WTC11 (cell line): ENCODE data around the gene GRID2. TPM values are rescaled to one million over a fixed set of nuclear protein-coding genes. Genes with fewer than 3 reads are reported as not detected.

Experiments
- ATAC-seq: fragments of 200-7000 bp; cut with Tn5 transposase; 2 replicates; pipeline ENCODE4 v1.10.0; 2021; ENCODE audit warnings: mild to moderate bottlenecking, moderate library complexity
- CTCF ChIA-PET: fragments of 300-600 bp; sonication (Branson Sonifier 250); formaldehyde crosslinking; loops from one replicate; lab custom pipeline; 2021; ENCODE audit warnings: antibody characterized with exemption; lab: Charles Lee
- POLR2A ChIA-PET: fragments of 350-600 bp; sonication (Branson Sonifier 250); formaldehyde crosslinking; loops from one replicate; lab custom pipeline; 2021; ENCODE audit warnings: antibody characterized with exemption; lab: Charles Lee
- DNase-seq: peaks from one replicate; pipeline ENCODE4 v3.0.0; 2021; ENCODE audit warnings: low spot score
- H3K27ac Mint-ChIP-seq: 2 replicates; pipeline ENCODE4 v1.8.0; 2021; ENCODE audit warnings: mixed read lengths
- H3K27me3 Mint-ChIP-seq: 2 replicates; pipeline ENCODE4 v1.8.0; 2021; ENCODE audit warnings: low read depth, mild to moderate bottlenecking, moderate library complexity, mixed read lengths
- H3K36me3 Mint-ChIP-seq: 2 replicates; pipeline ENCODE4 v1.8.0; 2021; ENCODE audit warnings: mixed read lengths
- H3K4me1 Mint-ChIP-seq: 2 replicates; pipeline ENCODE4 v1.8.0; 2022; ENCODE audit warnings: mixed read lengths
- H3K4me3 Mint-ChIP-seq: 2 replicates; pipeline ENCODE4 v1.8.0; 2021; ENCODE audit warnings: mild to moderate bottlenecking, moderate library complexity, mixed read lengths
- H3K9me3 Mint-ChIP-seq: 2 replicates; pipeline ENCODE4 v1.8.0; 2021; ENCODE audit warnings: mixed read lengths
- ARID4B ChIP-seq: sonication (generic); formaldehyde crosslinking; IDR thresholded peaks from 2 replicates; pipeline ENCODE4 v1.8.0; 2023; ENCODE audit warnings: missing genetic modification reagents, mild to moderate bottlenecking, borderline replicate concordance
- ATF1 ChIP-seq: sonication (generic); formaldehyde crosslinking; IDR thresholded peaks from 2 replicates; pipeline ENCODE4 v1.8.1; 2023; ENCODE audit warnings: mild to moderate bottlenecking, moderate library complexity, missing genetic modification reagents
- ATF6 ChIP-seq: sonication (generic); formaldehyde crosslinking; IDR thresholded peaks from 2 replicates; pipeline ENCODE4 v1.8.1; 2023; ENCODE audit warnings: mild to moderate bottlenecking, missing genetic modification reagents
- ETV6 ChIP-seq: sonication (generic); formaldehyde crosslinking; IDR thresholded peaks from 2 replicates; pipeline ENCODE4 v1.8.1; 2022; ENCODE audit warnings: mild to moderate bottlenecking, missing genetic modification reagents
- IRF2 ChIP-seq: sonication (generic); formaldehyde crosslinking; IDR thresholded peaks from 2 replicates; pipeline ENCODE4 v1.8.0; 2022; ENCODE audit warnings: low read depth, missing genetic modification reagents, borderline replicate concordance
- KAT7 ChIP-seq: sonication (generic); formaldehyde crosslinking; IDR thresholded peaks from 2 replicates; pipeline ENCODE4 v1.8.1; 2023; ENCODE audit warnings: missing genetic modification reagents, mild to moderate bottlenecking, borderline replicate concordance
- NFYB ChIP-seq: sonication (generic); formaldehyde crosslinking; conservative IDR thresholded peaks from 2 replicates; pipeline ENCODE4 v1.8.0; 2022; ENCODE audit warnings: low read depth, missing genetic modification reagents
- SMAD3 ChIP-seq: sonication (generic); formaldehyde crosslinking; IDR thresholded peaks from 2 replicates; pipeline ENCODE4 v1.8.0; 2022; ENCODE audit warnings: missing genetic modification reagents, mild to moderate bottlenecking, borderline replicate concordance
- TCF7 ChIP-seq: sonication (generic); formaldehyde crosslinking; IDR thresholded peaks from 2 replicates; pipeline ENCODE4 v1.8.0; 2022; ENCODE audit warnings: mild to moderate bottlenecking, low read depth, missing genetic modification reagents, moderate library complexity
- ZMAT4 ChIP-seq: fragments of 250-450 bp; sonication (Bioruptor Pico); IDR thresholded peaks from 2 replicates; pipeline ENCODE4 v1.9.0; 2021; ENCODE audit warnings: mild to moderate bottlenecking
- ZNF121 ChIP-seq: sonication (generic); formaldehyde crosslinking; IDR thresholded peaks from 2 replicates; pipeline ENCODE4 v1.8.0; 2023; ENCODE audit warnings: missing genetic modification reagents
- ZNF232 ChIP-seq: sonication (generic); formaldehyde crosslinking; IDR thresholded peaks from 2 replicates; pipeline ENCODE4 v1.8.0; 2022; ENCODE audit warnings: mild to moderate bottlenecking, missing genetic modification reagents
- ZNF423 ChIP-seq: fragments of 250-450 bp; sonication (Bioruptor Pico); IDR thresholded peaks from 2 replicates; pipeline ENCODE4 v2.1.2; 2022; ENCODE audit warnings: mild to moderate bottlenecking, moderate library complexity
- ZNF671 ChIP-seq: fragments of 250-450 bp; sonication (Bioruptor Pico); IDR thresholded peaks from 2 replicates; pipeline ENCODE4 v1.8.0; 2021; ENCODE audit warnings: mild to moderate bottlenecking
- total RNA-seq: library from RNA; stranded (reverse); gene quantifications from 3 replicates; pipeline ENCODE4 v1.2.3, GENCODE V29; 2021
- TF ChIP-seq, protein P1 (sequence below): fragments of 250-450 bp; sonication (Bioruptor Pico); IDR thresholded peaks from 2 replicates; pipeline ENCODE4 v1.8.0; 2021; ENCODE audit warnings: mild to moderate bottlenecking
- TF ChIP-seq, protein P2 (sequence below): sonication (generic); formaldehyde crosslinking; IDR thresholded peaks from 2 replicates; pipeline ENCODE4 v1.8.0; 2022; ENCODE audit warnings: mild to moderate bottlenecking, missing genetic modification reagents
- TF ChIP-seq, protein P3 (sequence below): sonication (generic); formaldehyde crosslinking; IDR thresholded peaks from 2 replicates; pipeline ENCODE4 v1.8.1; 2023; ENCODE audit warnings: mild to moderate bottlenecking, missing genetic modification reagents, moderate library complexity

GRID2 gene
- total RNA-seq, 1 experiment from 2014 or later, result 26.8 TPM

DNA sequence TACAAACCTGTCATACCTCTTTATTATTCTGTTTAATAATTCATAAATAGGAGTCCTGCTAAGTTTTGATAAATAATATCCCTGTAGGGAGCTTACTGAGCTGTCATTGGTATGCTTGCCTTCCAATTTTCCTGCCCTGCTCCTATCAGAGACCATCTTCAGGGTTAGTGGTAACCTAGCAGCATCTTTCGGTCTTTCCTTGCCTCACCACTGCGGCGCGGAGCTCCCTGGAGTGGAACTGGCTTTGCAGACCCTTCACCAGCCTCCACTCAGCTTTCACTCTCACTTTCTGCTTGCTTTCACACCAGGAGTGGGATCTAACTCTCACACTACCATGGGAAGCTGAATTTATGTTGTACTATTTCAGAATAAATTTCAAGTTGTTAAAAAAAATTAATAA is 1043.1 kb downstream of the GRID2 start (continued):
- TF ChIP-seq SMAD3 (CRISPR knock-in tag), result no peak
- no peak for TF ChIP-seq ZNF423
- no peak for TF ChIP-seq ARID4B

DNA sequence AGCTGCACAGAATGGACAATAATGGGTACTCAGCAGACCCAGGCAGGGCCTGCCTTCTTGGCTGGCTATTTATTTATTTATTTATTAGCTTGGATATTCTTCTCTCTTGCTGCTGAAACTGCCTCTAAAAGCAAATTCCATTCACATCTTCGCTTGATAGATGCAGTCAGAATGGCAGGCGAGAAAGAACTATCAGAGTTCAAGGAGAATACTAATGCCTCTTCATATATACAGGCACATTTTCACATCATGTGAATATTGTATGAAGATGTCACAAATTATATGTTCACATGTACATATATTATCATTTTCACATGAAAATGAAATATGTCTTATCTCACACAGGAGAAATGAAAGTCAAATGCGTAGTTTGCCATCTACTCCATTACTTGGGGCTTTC is 1045.1 kb downstream of the GRID2 start:
- Mint-ChIP-seq H3K4me1 (no peaks in the 10 kb centered on the region), H3K9me3 (peaks cover 9% of the 10 kb centered on the region), H3K27me3 (no peaks in the 10 kb centered on the region)
- no peak for DNase-seq
- ChIA-PET POLR2A (no interaction called here), CTCF (no interaction called here)
- no peak for ATAC-seq
- no peak for TF ChIP-seq ATF6
- no peak for TF ChIP-seq ZMAT4
- TF ChIP-seq, protein P1, sequence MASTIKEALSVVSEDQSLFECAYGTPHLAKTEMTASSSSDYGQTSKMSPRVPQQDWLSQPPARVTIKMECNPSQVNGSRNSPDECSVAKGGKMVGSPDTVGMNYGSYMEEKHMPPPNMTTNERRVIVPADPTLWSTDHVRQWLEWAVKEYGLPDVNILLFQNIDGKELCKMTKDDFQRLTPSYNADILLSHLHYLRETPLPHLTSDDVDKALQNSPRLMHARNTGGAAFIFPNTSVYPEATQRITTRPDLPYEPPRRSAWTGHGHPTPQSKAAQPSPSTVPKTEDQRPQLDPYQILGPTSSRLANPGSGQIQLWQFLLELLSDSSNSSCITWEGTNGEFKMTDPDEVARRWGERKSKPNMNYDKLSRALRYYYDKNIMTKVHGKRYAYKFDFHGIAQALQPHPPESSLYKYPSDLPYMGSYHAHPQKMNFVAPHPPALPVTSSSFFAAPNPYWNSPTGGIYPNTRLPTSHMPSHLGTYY (CRISPR knock-in tag), result no peak
- no peak for TF ChIP-seq KAT7 (CRISPR knock-in tag)
- TF ChIP-seq, protein P2, sequence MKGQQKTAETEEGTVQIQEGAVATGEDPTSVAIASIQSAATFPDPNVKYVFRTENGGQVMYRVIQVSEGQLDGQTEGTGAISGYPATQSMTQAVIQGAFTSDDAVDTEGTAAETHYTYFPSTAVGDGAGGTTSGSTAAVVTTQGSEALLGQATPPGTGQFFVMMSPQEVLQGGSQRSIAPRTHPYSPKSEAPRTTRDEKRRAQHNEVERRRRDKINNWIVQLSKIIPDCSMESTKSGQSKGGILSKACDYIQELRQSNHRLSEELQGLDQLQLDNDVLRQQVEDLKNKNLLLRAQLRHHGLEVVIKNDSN, result no peak
- TF ChIP-seq ZNF671, result no peak
- TF ChIP-seq ZNF232 (CRISPR knock-in tag), result no peak
- TF ChIP-seq, protein P3, sequence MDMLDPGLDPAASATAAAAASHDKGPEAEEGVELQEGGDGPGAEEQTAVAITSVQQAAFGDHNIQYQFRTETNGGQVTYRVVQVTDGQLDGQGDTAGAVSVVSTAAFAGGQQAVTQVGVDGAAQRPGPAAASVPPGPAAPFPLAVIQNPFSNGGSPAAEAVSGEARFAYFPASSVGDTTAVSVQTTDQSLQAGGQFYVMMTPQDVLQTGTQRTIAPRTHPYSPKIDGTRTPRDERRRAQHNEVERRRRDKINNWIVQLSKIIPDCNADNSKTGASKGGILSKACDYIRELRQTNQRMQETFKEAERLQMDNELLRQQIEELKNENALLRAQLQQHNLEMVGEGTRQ, result no peak
- no peak for TF ChIP-seq ZNF121 (CRISPR knock-in tag)
- TF ChIP-seq TCF7 (CRISPR knock-in tag), result no peak
- TF ChIP-seq ETV6 (CRISPR knock-in tag), result no peak
- no peak for TF ChIP-seq NFYB
- TF ChIP-seq, all 79 proteins: peak for 0
- H3K4me3 Mint-ChIP-seq, result no peak overlapping the region
- H3K36me3 Mint-ChIP-seq, result no peaks in the 10 kb centered on the region
- no peak overlapping the region for H3K27ac Mint-ChIP-seq

GRCh38 chr4:93351846-93352245 is 1048.1 kb downstream of the GRID2 start:
- ChIA-PET CTCF (no interaction called here), POLR2A (no interaction called here)
- Mint-ChIP-seq H3K4me3 (no peak overlapping the region), H3K9me3 (peaks cover 9% of the 10 kb centered on the region), H3K27ac (no peak overlapping the region), H3K4me1 (peaks cover 4% of the 10 kb centered on the region), H3K27me3 (no peaks in the 10 kb centered on the region), H3K36me3 (no peaks in the 10 kb centered on the region)
- no peak for ATAC-seq
- TF ChIP-seq ATF1 (CRISPR knock-in tag) (no peak), IRF2 (CRISPR knock-in tag) (no peak)
- TF ChIP-seq, protein P2, result no peak
- no peak for DNase-seq
